Endothelial cell of umbilical vein (primary cell): ENCODE data around the gene DMXL1.

Experiments used
- EZH2 ChIP-seq: IDR thresholded peaks from 2 replicates; pipeline ENCODE4 v1.6.1; 2012; ENCODE audit warnings: borderline replicate concordance, low read depth, mild to moderate bottlenecking, moderate library complexity, low read length, inconsistent platforms; ENCODE audit not compliant: severe bottlenecking
- MYC ChIP-seq: IDR thresholded peaks from one replicate; pipeline ENCODE4 v1.6.1; 2011; ENCODE audit warnings: mild to moderate bottlenecking, low read depth, low read length
- TF ChIP-seq, protein P1 (sequence below), 2 donors: IDR thresholded peaks; 1 replicate in 1 of 2; 2 replicates in 1 of 2; pipeline ENCODE4 v1.5.1; 2011; ENCODE audit warnings: low read length in 2 of 2, mild to moderate bottlenecking in 2 of 2, moderate library complexity in 2 of 2, control low read depth in 1 of 2, inconsistent platforms in 1 of 2, low read depth in 1 of 2; ENCODE audit not compliant: insufficient read depth in 1 of 2; ENCODE audit errors: extremely low read depth in 1 of 2

GRCh38 chr5:119280380-119280779 lies 209.5 kb downstream of the DMXL1 start:
- TF ChIP-seq, protein P1, sequence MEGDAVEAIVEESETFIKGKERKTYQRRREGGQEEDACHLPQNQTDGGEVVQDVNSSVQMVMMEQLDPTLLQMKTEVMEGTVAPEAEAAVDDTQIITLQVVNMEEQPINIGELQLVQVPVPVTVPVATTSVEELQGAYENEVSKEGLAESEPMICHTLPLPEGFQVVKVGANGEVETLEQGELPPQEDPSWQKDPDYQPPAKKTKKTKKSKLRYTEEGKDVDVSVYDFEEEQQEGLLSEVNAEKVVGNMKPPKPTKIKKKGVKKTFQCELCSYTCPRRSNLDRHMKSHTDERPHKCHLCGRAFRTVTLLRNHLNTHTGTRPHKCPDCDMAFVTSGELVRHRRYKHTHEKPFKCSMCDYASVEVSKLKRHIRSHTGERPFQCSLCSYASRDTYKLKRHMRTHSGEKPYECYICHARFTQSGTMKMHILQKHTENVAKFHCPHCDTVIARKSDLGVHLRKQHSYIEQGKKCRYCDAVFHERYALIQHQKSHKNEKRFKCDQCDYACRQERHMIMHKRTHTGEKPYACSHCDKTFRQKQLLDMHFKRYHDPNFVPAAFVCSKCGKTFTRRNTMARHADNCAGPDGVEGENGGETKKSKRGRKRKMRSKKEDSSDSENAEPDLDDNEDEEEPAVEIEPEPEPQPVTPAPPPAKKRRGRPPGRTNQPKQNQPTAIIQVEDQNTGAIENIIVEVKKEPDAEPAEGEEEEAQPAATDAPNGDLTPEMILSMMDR (IDR thresholded peaks at IDR 0.05; ENCODE audit: extremely low read depth in 1 of 2, insufficient read depth in 1 of 2, low read depth in 1 of 2, low read length in 2 of 2) = no peak
- TF ChIP-seq MYC (no peak), EZH2 (no peak)
